ENCODE results near the gene BCL2A1.

Gene BCL2A1

DNA sequence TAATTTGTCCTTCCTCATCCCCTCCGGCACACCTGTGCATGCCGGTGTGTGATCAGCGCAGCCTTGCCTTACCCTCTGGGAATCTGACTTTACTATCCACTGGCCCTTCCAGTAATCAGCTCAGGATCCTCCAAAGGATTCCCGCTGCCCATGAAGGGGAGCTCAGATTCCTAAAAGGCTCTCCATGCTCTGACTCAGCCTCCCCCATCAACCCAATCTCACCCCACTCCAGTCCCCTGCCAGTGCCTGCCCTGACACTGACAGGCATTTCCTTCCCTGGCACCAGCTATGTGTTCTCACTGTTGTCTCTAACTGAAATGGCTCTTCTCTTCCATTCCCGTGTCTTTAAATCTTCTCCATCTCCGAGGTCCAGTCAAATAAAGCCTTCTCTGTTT is 7.3 kb upstream of the BCL2A1 start:
- Histone ChIP-seq H2BK120ac (ENCODE audit: low read depth, low read length) (no peak overlapping the region), H3K79me1 (ENCODE audit: low read length) (no peaks in the 10 kb centered on the region), H3K4me1 (ENCODE audit: control insufficient read depth, low read depth, low read length) (no peaks in the 10 kb centered on the region), H2BK15ac (replicated peaks; ENCODE audit: low read depth) (no peak overlapping the region), H3K23ac (ENCODE audit: low read length) (no peak overlapping the region), H4K8ac (ENCODE audit: low read depth, low read length) (no peak overlapping the region), H3K27ac (ENCODE audit: low read depth, low read length) (no peak overlapping the region), H3K56ac (ENCODE audit: low read length) (no peak overlapping the region), H4K5ac (ENCODE audit: low read length) (no peak overlapping the region), H3K4ac (ENCODE audit: low read depth, low read length) (no peak overlapping the region), H3K36me3 (ENCODE audit: control insufficient read depth, insufficient read depth, low read length) (no peaks in the 10 kb centered on the region), H2BK5ac (ENCODE audit: low read length) (no peak overlapping the region), H3K18ac (ENCODE audit: low read length) (no peak overlapping the region), H3K4me3 (ENCODE audit: low read length) (no peak overlapping the region), H2AK5ac (ENCODE audit: low read length) (no peak overlapping the region), H3K79me2 (ENCODE audit: control insufficient read depth, insufficient read depth, low read length) (no peaks in the 10 kb centered on the region), H3K9ac (ENCODE audit: low read length) (no peak overlapping the region), H3K27me3 (ENCODE audit: insufficient read depth, low read length, poor library complexity) (no peaks in the 10 kb centered on the region), H3K4me2 (ENCODE audit: low read length) (no peak overlapping the region)
- no CpG with 5 or more reads among the region's 6 CpGs for WGBS (ENCODE audit: extremely low coverage, insufficient coverage, low lambda C conversion rate)
- no peak for DNase-seq

DNA sequence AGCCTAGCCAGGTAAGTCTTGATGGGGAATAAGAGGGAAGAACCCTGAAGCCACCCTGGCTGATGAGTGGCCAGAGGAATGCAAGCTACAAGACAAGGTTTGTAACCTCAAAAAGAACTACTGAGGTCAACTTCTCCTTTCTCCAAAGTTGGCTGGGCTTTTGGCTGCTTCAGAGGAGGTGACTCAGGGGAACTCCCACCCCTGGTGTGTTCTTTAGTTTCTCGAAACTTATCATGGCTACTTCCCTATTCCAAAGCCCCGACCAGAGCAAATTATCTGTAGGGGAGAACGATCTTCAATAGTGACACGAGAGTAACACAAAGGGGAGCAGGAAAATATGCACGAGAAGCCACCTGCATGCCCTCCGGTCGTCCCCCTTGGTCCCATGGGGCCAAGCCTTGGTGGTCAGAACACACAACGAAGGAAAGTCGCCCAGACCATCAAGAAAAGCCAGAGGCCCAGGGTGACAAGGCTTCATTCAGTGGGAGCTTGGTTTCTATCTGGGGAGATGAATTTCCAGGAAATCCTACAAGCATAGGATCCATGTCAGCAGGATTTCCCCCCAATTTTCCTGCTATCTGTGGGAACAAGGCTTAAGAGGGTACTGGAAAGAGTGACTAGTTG is 6.5 kb upstream of the BCL2A1 start:
- Histone ChIP-seq H3K4me2 (ENCODE audit: low read length) (no peak overlapping the region), H3K9ac (ENCODE audit: low read length) (no peak overlapping the region), H4K8ac (ENCODE audit: low read depth, low read length) (no peak overlapping the region), H2BK120ac (ENCODE audit: low read depth, low read length) (no peak overlapping the region), H3K4ac (ENCODE audit: low read depth, low read length) (no peak overlapping the region), H3K36me3 (ENCODE audit: control insufficient read depth, insufficient read depth, low read length) (no peaks in the 10 kb centered on the region), H4K5ac (ENCODE audit: low read length) (no peak overlapping the region), H2BK5ac (ENCODE audit: low read length) (no peak overlapping the region), H3K79me1 (ENCODE audit: low read length) (no peaks in the 10 kb centered on the region), H3K27ac (ENCODE audit: low read depth, low read length) (no peak overlapping the region), H3K18ac (ENCODE audit: low read length) (no peak overlapping the region), H2BK15ac (replicated peaks; ENCODE audit: low read depth) (no peak overlapping the region), H3K79me2 (ENCODE audit: control insufficient read depth, insufficient read depth, low read length) (no peaks in the 10 kb centered on the region), H3K4me1 (ENCODE audit: control insufficient read depth, low read depth, low read length) (no peaks in the 10 kb centered on the region), H3K4me3 (ENCODE audit: low read length) (no peak overlapping the region), H3K56ac (ENCODE audit: low read length) (no peak overlapping the region), H2AK5ac (ENCODE audit: low read length) (no peak overlapping the region), H3K23ac (ENCODE audit: low read length) (no peak overlapping the region), H3K27me3 (ENCODE audit: insufficient read depth, low read length, poor library complexity) (no peaks in the 10 kb centered on the region)
- no CpG with 5 or more reads among the region's 9 CpGs for WGBS (ENCODE audit: extremely low coverage, insufficient coverage, low lambda C conversion rate)
- no peak for DNase-seq

DNA sequence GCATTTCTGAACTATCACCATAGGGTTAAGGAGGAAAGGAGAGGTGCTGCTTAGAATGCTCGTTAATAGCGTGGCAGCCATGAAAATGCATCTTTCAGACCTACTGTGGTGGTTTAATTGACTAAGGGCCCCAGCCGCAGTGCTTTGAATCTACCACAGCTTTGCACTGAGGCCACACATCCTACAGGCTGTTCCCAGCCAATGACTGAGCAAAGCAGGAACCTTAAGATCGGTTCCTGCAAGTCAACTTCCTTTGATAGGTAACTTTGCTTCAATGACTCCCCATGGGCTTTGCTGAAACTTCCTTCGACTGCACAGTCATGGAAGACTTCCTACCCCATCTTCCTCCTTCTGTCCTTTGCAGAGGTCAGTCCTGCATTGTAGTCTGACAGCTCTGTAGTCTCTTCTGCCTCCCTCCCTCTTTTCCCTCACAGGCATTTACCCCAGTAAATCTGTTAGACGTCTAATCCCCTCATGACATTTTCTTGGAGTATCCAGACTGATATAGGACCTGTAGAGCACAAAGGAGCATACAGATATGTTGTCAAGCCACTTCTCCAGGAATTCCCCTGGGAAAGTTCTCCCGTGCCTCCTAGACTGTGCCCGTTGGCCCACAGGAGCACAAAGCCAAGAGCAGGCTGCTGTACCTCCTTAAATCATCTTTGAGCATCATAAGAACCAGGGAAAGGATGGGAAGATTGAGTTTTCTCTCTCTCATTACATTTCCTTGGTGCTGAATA is 2.6 kb upstream of the BCL2A1 start:
- H3K27me3 ChIP-seq (ENCODE audit: insufficient read depth, low read length, poor library complexity), result no peaks in the 10 kb centered on the region
- H3K56ac ChIP-seq (ENCODE audit: low read length), result no peak overlapping the region
- no peak overlapping the region for H3K27ac ChIP-seq (ENCODE audit: low read depth, low read length)
- no peak overlapping the region for H2BK15ac ChIP-seq (replicated peaks; ENCODE audit: low read depth)
- H3K23ac ChIP-seq (ENCODE audit: low read length), result no peak overlapping the region
- no peak overlapping the region for H3K4me3 ChIP-seq (ENCODE audit: low read length)
- WGBS (ENCODE audit: extremely low coverage, insufficient coverage, low lambda C conversion rate), result no CpG with 5 or more reads among the region's 8 CpGs
- no peaks in the 10 kb centered on the region for H3K79me2 ChIP-seq (ENCODE audit: control insufficient read depth, insufficient read depth, low read length)
- H3K36me3 ChIP-seq (ENCODE audit: control insufficient read depth, insufficient read depth, low read length), result no peaks in the 10 kb centered on the region
- no peak overlapping the region for H3K18ac ChIP-seq (ENCODE audit: low read length)
- no peak overlapping the region for H3K4me2 ChIP-seq (ENCODE audit: low read length)
- DNase-seq, result no peak
- H3K79me1 ChIP-seq (ENCODE audit: low read length), result no peaks in the 10 kb centered on the region
- H2AK5ac ChIP-seq (ENCODE audit: low read length), result no peak overlapping the region
- no peaks in the 10 kb centered on the region for H3K4me1 ChIP-seq (ENCODE audit: control insufficient read depth, low read depth, low read length)
- no peak overlapping the region for H2BK120ac ChIP-seq (ENCODE audit: low read depth, low read length)
- no peak overlapping the region for H4K5ac ChIP-seq (ENCODE audit: low read length)
- H3K9ac ChIP-seq (ENCODE audit: low read length), result no peak overlapping the region
- H2BK5ac ChIP-seq (ENCODE audit: low read length), result no peak overlapping the region
- H3K4ac ChIP-seq (ENCODE audit: low read depth, low read length), result no peak overlapping the region
- H4K8ac ChIP-seq (ENCODE audit: low read depth, low read length), result no peak overlapping the region

DNA sequence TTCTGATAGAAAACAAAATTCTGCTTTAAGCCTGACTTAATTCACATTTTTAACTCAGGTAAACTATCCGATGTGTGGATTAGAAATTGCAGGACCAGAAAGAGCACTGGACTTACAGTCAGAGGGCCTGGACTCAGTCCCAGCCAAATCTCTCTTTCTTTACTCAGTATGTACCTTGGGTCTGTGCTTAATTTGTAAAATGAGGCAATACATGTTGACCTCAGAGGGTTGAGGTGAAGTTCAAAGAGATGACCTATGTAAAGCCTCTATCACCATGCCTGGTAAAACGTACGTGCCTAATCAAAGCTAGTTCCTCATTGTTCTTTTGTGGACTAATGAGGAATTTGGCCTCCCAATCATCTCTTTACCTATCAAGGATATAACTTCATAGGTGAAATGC is 1.9 kb upstream of the BCL2A1 start:
- Histone ChIP-seq H3K4me2 (ENCODE audit: low read length) (no peak overlapping the region), H3K4me3 (ENCODE audit: low read length) (no peak overlapping the region), H2AK5ac (ENCODE audit: low read length) (no peak overlapping the region), H3K4ac (ENCODE audit: low read depth, low read length) (no peak overlapping the region), H3K18ac (ENCODE audit: low read length) (no peak overlapping the region), H3K79me1 (ENCODE audit: low read length) (no peaks in the 10 kb centered on the region), H4K8ac (ENCODE audit: low read depth, low read length) (no peak overlapping the region), H2BK120ac (ENCODE audit: low read depth, low read length) (no peak overlapping the region), H3K27me3 (ENCODE audit: insufficient read depth, low read length, poor library complexity) (no peaks in the 10 kb centered on the region), H3K23ac (ENCODE audit: low read length) (no peak overlapping the region), H3K79me2 (ENCODE audit: control insufficient read depth, insufficient read depth, low read length) (no peaks in the 10 kb centered on the region), H3K56ac (ENCODE audit: low read length) (no peak overlapping the region), H3K9ac (ENCODE audit: low read length) (no peak overlapping the region), H3K36me3 (ENCODE audit: control insufficient read depth, insufficient read depth, low read length) (no peaks in the 10 kb centered on the region), H2BK15ac (replicated peaks; ENCODE audit: low read depth) (no peak overlapping the region), H3K4me1 (ENCODE audit: control insufficient read depth, low read depth, low read length) (no peaks in the 10 kb centered on the region), H3K27ac (ENCODE audit: low read depth, low read length) (no peak overlapping the region), H4K5ac (ENCODE audit: low read length) (no peak overlapping the region), H2BK5ac (ENCODE audit: low read length) (no peak overlapping the region)
- DNase-seq, result no peak
- no CpG with 5 or more reads among the region's 3 CpGs for WGBS (ENCODE audit: extremely low coverage, insufficient coverage, low lambda C conversion rate)

DNA sequence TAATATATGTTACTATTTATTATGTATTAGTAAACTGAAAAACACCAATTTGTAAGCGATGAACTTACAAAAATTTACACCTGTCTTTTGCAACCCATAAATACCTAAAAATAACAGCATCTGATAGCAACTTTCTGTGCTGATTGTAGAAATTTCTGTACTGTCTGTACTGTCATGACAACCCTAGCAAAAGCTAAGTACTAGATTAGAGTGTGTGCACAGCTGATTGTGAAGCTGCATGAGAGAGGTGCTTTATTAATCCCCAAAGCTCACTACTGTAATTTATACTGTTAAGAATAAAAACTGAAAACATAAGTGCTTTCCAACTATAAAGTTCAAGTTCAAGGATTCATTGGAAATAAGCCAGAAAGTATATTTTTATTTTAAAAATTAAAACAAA is 815 bp downstream of the BCL2A1 start:
- H3K79me1 ChIP-seq (ENCODE audit: low read length), result no peaks in the 10 kb centered on the region
- H3K4ac ChIP-seq (ENCODE audit: low read depth, low read length), result no peak overlapping the region
- no peak for DNase-seq
- H3K4me1 ChIP-seq (ENCODE audit: control insufficient read depth, low read depth, low read length), result no peaks in the 10 kb centered on the region
- H2BK5ac ChIP-seq (ENCODE audit: low read length), result no peak overlapping the region
- H3K9ac ChIP-seq (ENCODE audit: low read length), result no peak overlapping the region
- no CpG with 5 or more reads among the region's 1 CpG for WGBS (ENCODE audit: extremely low coverage, insufficient coverage, low lambda C conversion rate)
- H3K79me2 ChIP-seq (ENCODE audit: control insufficient read depth, insufficient read depth, low read length), result no peaks in the 10 kb centered on the region
- no peak overlapping the region for H2BK15ac ChIP-seq (replicated peaks; ENCODE audit: low read depth)
- no peak overlapping the region for H3K23ac ChIP-seq (ENCODE audit: low read length)
- H3K4me3 ChIP-seq (ENCODE audit: low read length), result no peak overlapping the region
- H2BK120ac ChIP-seq (ENCODE audit: low read depth, low read length), result no peak overlapping the region
- no peak overlapping the region for H3K27ac ChIP-seq (ENCODE audit: low read depth, low read length)
- no peak overlapping the region for H2AK5ac ChIP-seq (ENCODE audit: low read length)
- no peaks in the 10 kb centered on the region for H3K36me3 ChIP-seq (ENCODE audit: control insufficient read depth, insufficient read depth, low read length)
- no peak overlapping the region for H3K18ac ChIP-seq (ENCODE audit: low read length)
- H4K8ac ChIP-seq (ENCODE audit: low read depth, low read length), result no peak overlapping the region
- no peak overlapping the region for H3K56ac ChIP-seq (ENCODE audit: low read length)
- H3K27me3 ChIP-seq (ENCODE audit: insufficient read depth, low read length, poor library complexity), result no peaks in the 10 kb centered on the region
- no peak overlapping the region for H4K5ac ChIP-seq (ENCODE audit: low read length)
- H3K4me2 ChIP-seq (ENCODE audit: low read length), result no peak overlapping the region

DNA sequence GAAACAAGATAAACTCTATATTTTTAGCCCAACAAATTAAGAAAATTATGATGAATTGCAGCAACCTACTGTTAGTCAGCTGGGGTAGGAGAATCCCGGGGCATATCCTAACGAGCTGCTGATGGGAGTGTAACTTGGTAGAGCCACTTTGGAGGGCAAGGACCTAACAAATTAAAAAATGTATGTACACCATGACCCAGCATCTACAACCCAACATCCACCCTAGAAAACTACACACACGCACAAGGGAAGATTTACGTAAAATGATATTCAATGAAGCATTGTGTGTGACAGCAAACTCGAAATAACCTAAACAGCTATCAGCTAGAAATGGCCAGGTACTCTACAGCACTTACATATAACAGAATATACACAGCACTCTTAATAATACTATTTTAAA is 1.9 kb downstream of the BCL2A1 start:
- no peak overlapping the region for H3K4ac ChIP-seq (ENCODE audit: low read depth, low read length)
- H3K27me3 ChIP-seq (ENCODE audit: insufficient read depth, low read length, poor library complexity), result no peaks in the 10 kb centered on the region
- H2BK15ac ChIP-seq (replicated peaks; ENCODE audit: low read depth), result no peak overlapping the region
- H4K5ac ChIP-seq (ENCODE audit: low read length), result no peak overlapping the region
- no CpG with 5 or more reads among the region's 5 CpGs for WGBS (ENCODE audit: extremely low coverage, insufficient coverage, low lambda C conversion rate)
- no peak overlapping the region for H3K9ac ChIP-seq (ENCODE audit: low read length)
- no peaks in the 10 kb centered on the region for H3K36me3 ChIP-seq (ENCODE audit: control insufficient read depth, insufficient read depth, low read length)
- no peak overlapping the region for H2BK120ac ChIP-seq (ENCODE audit: low read depth, low read length)
- H3K4me1 ChIP-seq (ENCODE audit: control insufficient read depth, low read depth, low read length), result no peaks in the 10 kb centered on the region
- no peak overlapping the region for H3K4me3 ChIP-seq (ENCODE audit: low read length)
- H3K56ac ChIP-seq (ENCODE audit: low read length), result no peak overlapping the region
- H3K4me2 ChIP-seq (ENCODE audit: low read length), result no peak overlapping the region
- no peaks in the 10 kb centered on the region for H3K79me1 ChIP-seq (ENCODE audit: low read length)
- H4K8ac ChIP-seq (ENCODE audit: low read depth, low read length), result no peak overlapping the region
- H3K23ac ChIP-seq (ENCODE audit: low read length), result no peak overlapping the region
- DNase-seq, result no peak
- H3K18ac ChIP-seq (ENCODE audit: low read length), result no peak overlapping the region
- H2AK5ac ChIP-seq (ENCODE audit: low read length), result no peak overlapping the region
- no peak overlapping the region for H2BK5ac ChIP-seq (ENCODE audit: low read length)
- no peak overlapping the region for H3K27ac ChIP-seq (ENCODE audit: low read depth, low read length)
- no peaks in the 10 kb centered on the region for H3K79me2 ChIP-seq (ENCODE audit: control insufficient read depth, insufficient read depth, low read length)
